Caco-2 (cell line): Measurements from ENCODE around the gene LARP4. TPM values are rescaled to one million over a fixed set of nuclear protein-coding genes. Genes with fewer than 3 reads are reported as not detected.

Experiments
- Bru-seq: library from RNA; stranded (reverse); fragments of 400-500 nt; gene quantifications from one replicate; lab custom pipeline; 2021; lab: Mats Ljungman, UMichigan
- BruChase-seq, 2 experiments: library from RNA; stranded (reverse); fragments of 400-500 nt; gene quantifications; one replicate each; lab custom pipeline; 2021; lab: Mats Ljungman, UMichigan
- BruUV-seq: library from RNA; stranded (reverse); fragments of 400-500 nt; replicated peaks from 2 replicates; lab custom pipeline; 2021; lab: Mats Ljungman, UMichigan
- CTCF ChIA-PET: fragments of 300-600 bp; sonication (Branson Sonifier 250); formaldehyde crosslinking; loops from one replicate; lab custom pipeline; 2022; ENCODE audit warnings: antibody characterized with exemption; lab: Charles Lee
- POLR2A ChIA-PET: fragments of 300-600 bp; sonication (Branson Sonifier 250); formaldehyde crosslinking; loops from one replicate; lab custom pipeline; 2022; ENCODE audit warnings: antibody characterized with exemption; lab: Charles Lee
- DNase-seq, 2 experiments: peaks; one replicate each; pipeline versions ENCODE4 v3.0.0 to v3.0.0-alpha.2; 2020 to 2022
- H3K27me3 ChIP-seq: replicated peaks from 2 replicates; pipeline ENCODE4 v1.6.0; 2011; ENCODE audit warnings: low read length; ENCODE audit not compliant: control insufficient read depth, insufficient read depth
- H3K36me3 ChIP-seq: 2 replicates; pipeline ENCODE4 v1.5.1; 2011; ENCODE audit warnings: low read length; ENCODE audit not compliant: control insufficient read depth, insufficient read depth
- H3K4me1 ChIP-seq: fragments of 250-450 bp; sonication (Bioruptor Pico); 2 replicates; pipeline ENCODE4 v1.5.1; 2020; ENCODE audit warnings: mild to moderate bottlenecking
- H3K4me3 ChIP-seq: 2 replicates; pipeline ENCODE4 v1.5.1; 2011; ENCODE audit warnings: low read depth, mild to moderate bottlenecking, control low read depth, low read length
- H3K9me3 ChIP-seq: fragments of 250-450 bp; sonication (Bioruptor Pico); 2 replicates; pipeline ENCODE4 v1.5.1; 2020; ENCODE audit warnings: mild to moderate bottlenecking, moderate library complexity
- H3K27ac Mint-ChIP-seq: one replicate; pipeline ENCODE4 v1.8.0; 2022; ENCODE audit warnings: mixed read lengths; ENCODE audit not compliant: unreplicated experiment
- H3K27me3 Mint-ChIP-seq: one replicate; pipeline ENCODE4 v1.8.0; 2022; ENCODE audit warnings: mixed read lengths; ENCODE audit not compliant: insufficient read depth, unreplicated experiment
- H3K36me3 Mint-ChIP-seq: one replicate; pipeline ENCODE4 v1.8.0; 2022; ENCODE audit warnings: mild to moderate bottlenecking, mixed read lengths; ENCODE audit not compliant: insufficient read depth, unreplicated experiment
- H3K4me1 Mint-ChIP-seq: one replicate; pipeline ENCODE4 v1.8.0; 2022; ENCODE audit warnings: low read depth, mixed read lengths; ENCODE audit not compliant: unreplicated experiment
- H3K4me3 Mint-ChIP-seq: one replicate; pipeline ENCODE4 v1.8.0; 2022; ENCODE audit warnings: mild to moderate bottlenecking, moderate library complexity, mixed read lengths; ENCODE audit not compliant: unreplicated experiment
- H3K9me3 Mint-ChIP-seq: one replicate; pipeline ENCODE4 v1.8.0; 2022; ENCODE audit warnings: mixed read lengths; ENCODE audit not compliant: unreplicated experiment
- intact Hi-C: fragments of 100-400 bp; cut with micrococcal nuclease; formaldehyde crosslinking; loops from one replicate; pipeline ENCODE4 v1.10.0; 2022; ENCODE audit not compliant: unreplicated experiment
- long read RNA-seq: library from polyadenylated mRNA; stranded (forward); transcript quantifications from one replicate; pipeline ENCODE4 v2.0.0, GENCODE V29; 2022
- total RNA-seq: library from RNA; stranded (reverse); gene quantifications from 2 replicates; pipeline ENCODE4 v1.2.3, GENCODE V29; 2022
- TF ChIP-seq, protein P1 (sequence below), 2 experiments: fragments of 200-600 bp in 1 of 2; IDR thresholded peaks; 1 replicate in 1 of 2; 2 replicates in 1 of 2; pipeline versions ENCODE4 v1.5.1 to v1.8.0; 2011 to 2022; ENCODE audit warnings: antibody characterized with exemption in 1 of 2, control low read depth in 1 of 2, inconsistent platforms in 1 of 2, low read depth in 1 of 2, low read length in 1 of 2, mild to moderate bottlenecking in 1 of 2, moderate library complexity in 1 of 2; ENCODE audit not compliant: insufficient read depth in 1 of 2, severe bottlenecking in 1 of 2, unreplicated experiment in 1 of 2

LARP4 gene
- total RNA-seq (103 and 115 TPM in 2 replicates), Bru-seq, nascent RNA (percentile 93 among the genes with signal in this experiment), BruChase-seq, experiment 1, labeled RNA remaining after a 2-hour chase (percentile 97 among the genes with signal in this experiment), BruChase-seq, experiment 2, labeled RNA remaining after a 6-hour chase (percentile 94 among the genes with signal in this experiment)
- long read RNA-seq, full-length matches to known transcripts = 22 of 75 reads
- long read RNA-seq, partial matches to known transcripts = 8 of 75 reads
- long read RNA-seq, other reads (novel, unspliced or antisense) = 45 of 75 reads

DNA sequence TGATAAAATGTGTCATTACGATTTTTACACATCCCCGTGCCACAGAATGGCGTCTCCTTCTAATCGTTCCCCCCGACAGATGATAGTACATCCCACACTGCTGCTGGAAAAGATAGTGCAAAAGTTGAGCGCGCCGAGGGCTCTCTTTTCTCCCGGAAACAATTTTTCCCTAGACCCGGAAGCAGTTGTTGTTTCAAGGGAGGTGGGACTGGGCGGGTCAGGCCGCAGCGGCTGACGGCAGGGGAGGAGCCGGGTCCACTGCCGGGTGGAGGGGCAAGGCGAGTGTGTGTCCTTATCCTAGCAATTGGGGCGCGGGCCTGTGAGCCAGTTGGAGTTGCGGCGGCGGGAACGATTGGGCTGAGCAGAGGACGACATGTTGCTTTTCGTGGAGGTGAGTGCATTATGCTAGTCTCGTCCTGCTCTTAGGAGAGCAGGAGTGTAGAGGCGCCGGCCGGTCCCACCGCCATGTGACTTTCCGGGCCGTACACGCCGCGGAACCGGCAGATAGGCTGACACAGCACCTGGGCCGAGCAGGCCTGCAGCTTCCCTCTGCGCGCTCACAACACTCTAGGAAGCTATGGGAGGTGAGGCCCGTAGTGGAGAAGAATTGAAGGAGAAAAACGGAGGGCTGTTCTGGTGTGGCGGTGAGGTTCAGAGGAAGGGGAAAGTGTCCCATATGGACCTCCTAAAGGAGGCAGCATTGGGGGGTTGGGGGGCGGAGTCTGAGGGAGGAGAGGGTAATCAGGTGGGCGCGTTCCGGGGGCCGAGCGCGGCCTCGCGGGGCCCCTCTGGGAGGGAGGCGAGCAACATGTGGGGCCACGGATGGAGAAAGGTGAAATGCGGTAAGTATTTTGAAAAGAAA lies at the start of gene LARP4:
Gene LARP4 (plus strand): TSS at position 248 of the 862 bp plus-strand sequence. CDS start 126 bp downstream, at position 374.
- no peaks in the 10 kb centered on the region for H3K27me3 ChIP-seq
- Mint-ChIP-seq H3K4me3 (peak within 1 kb of the TSS; percentile 99), H3K27ac (peak within 1 kb of the TSS; percentile 100), H3K36me3 (peaks cover 44% of the 10 kb centered on the region), H3K4me1 (peaks cover 34% of the 10 kb centered on the region), H3K27me3 (no peaks in the 10 kb centered on the region), H3K9me3 (peaks cover 10% of the 10 kb centered on the region)
- POLR2A ChIA-PET = interaction anchor here (0.5 to 0.9 kb wide), 4 partner anchors 69 to 1132 kb away, joined by 3 to 5 read pairs (median 4); partner anchors contain the start of gene CSRNP2
- no TSS peak for BruUV-seq
- no peaks in the 10 kb centered on the region; the same call in 1 of the 2 replicates for H3K36me3 ChIP-seq
- peak; percentile 98 for DNase-seq
- intact Hi-C loops = loop anchor here (1.0 to 5.0 kb wide), 4 partner anchors 119 to 289 kb away; partner anchors contain the start of genes COX14 and LIMA1
- TF ChIP-seq, protein P1, sequence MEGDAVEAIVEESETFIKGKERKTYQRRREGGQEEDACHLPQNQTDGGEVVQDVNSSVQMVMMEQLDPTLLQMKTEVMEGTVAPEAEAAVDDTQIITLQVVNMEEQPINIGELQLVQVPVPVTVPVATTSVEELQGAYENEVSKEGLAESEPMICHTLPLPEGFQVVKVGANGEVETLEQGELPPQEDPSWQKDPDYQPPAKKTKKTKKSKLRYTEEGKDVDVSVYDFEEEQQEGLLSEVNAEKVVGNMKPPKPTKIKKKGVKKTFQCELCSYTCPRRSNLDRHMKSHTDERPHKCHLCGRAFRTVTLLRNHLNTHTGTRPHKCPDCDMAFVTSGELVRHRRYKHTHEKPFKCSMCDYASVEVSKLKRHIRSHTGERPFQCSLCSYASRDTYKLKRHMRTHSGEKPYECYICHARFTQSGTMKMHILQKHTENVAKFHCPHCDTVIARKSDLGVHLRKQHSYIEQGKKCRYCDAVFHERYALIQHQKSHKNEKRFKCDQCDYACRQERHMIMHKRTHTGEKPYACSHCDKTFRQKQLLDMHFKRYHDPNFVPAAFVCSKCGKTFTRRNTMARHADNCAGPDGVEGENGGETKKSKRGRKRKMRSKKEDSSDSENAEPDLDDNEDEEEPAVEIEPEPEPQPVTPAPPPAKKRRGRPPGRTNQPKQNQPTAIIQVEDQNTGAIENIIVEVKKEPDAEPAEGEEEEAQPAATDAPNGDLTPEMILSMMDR (IDR thresholded peaks at IDR 0.05; ENCODE audit: insufficient read depth in 1 of 2, low read depth in 1 of 2, low read length in 1 of 2, severe bottlenecking in 1 of 2, unreplicated experiment in 1 of 2) = no peak
- CTCF ChIA-PET = no interaction called here
- H3K4me3 ChIP-seq = peak within 1 kb of the TSS; percentile 83
- H3K9me3 ChIP-seq = no peaks in the 10 kb centered on the region
- H3K4me1 ChIP-seq = peaks cover 35% of the 10 kb centered on the region

DNA sequence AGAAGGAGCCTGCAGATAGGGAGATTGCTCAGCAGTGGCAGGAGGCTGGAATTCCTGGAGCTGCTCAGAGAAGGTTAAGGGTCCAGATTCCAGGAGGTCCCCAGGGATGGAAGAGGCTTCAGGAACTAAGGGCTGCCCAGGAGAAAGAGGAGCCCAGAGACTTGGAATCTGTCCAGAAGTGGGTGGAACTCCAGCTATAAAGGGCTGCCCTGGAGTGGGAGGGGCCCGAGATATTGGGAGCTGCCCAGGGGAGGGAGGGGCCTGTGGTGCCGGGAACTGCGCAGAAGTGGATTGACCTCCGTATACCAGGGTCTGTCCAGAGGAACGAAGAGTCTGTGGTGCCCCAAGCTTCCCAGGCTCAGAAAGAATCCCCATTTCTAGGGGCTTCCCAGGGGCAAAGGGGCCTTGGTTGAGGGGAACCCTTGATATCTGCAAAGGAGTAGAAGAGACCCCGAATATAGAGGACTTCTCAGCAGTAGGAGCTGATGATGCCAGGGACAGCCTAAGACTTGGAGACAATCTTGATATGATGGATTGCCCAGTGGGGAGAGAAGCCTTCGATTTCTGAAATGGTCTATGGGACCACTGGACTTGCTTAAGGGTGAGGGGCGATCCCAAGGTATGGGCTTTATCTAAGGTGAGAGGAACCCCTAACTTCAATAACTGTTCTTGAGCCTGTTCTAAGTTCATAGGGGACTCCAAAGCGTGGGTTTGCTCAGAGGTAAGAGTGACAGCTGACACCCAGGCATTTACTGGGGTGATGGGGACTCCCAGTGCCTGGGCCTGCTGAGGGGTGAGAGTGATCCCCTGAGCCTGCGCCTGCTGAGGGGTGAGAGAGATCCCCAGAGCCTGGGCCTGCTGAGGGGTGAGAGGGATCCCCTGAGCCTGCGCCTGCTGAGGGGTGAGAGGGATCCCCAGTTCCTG lies 49.3 kb upstream of the LARP4 start:
- Histone ChIP-seq H3K27me3 (no peaks in the 10 kb centered on the region), H3K36me3 (no peaks in the 10 kb centered on the region), H3K4me1 (0 out of 2 replicates have a peak, but pooled peaks cover 5% of the 10 kb centered on the region), H3K9me3 (no peaks in the 10 kb centered on the region), H3K4me3 (no peak overlapping the region)
- Mint-ChIP-seq H3K36me3 (no peaks in the 10 kb centered on the region), H3K9me3 (no peaks in the 10 kb centered on the region), H3K4me3 (no peak overlapping the region), H3K27me3 (no peaks in the 10 kb centered on the region), H3K4me1 (no peaks in the 10 kb centered on the region), H3K27ac (no peak overlapping the region)
- BruUV-seq = no TSS peak
- DNase-seq = no peak
- CTCF ChIA-PET = no interaction called here
- intact Hi-C loops = no loop called here
- POLR2A ChIA-PET = no interaction called here
- TF ChIP-seq, protein P1 (IDR thresholded peaks at IDR 0.05; ENCODE audit: insufficient read depth in 1 of 2, low read depth in 1 of 2, low read length in 1 of 2, severe bottlenecking in 1 of 2, unreplicated experiment in 1 of 2) = no peak
